Nephron (organoid): ENCODE results near the gene CASP8AP2.
"Not testable (repeated sequence)": the region's sequence is repeated elsewhere in the genome, so short reads cannot be mapped to it uniquely, and the experiment has no call there.

Source experiments
- H3K27ac Mint-ChIP-seq, 3 experiments: 2 replicates each; pipeline ENCODE4 v1.8.0; 2020; ENCODE audit warnings: mixed read lengths in 3 of 3, mild to moderate bottlenecking in 2 of 3, moderate library complexity in 1 of 3
- H3K27me3 Mint-ChIP-seq: 2 replicates; pipeline ENCODE4 v1.8.0; 2021; ENCODE audit warnings: low read depth, mild to moderate bottlenecking, moderate library complexity, mixed read lengths
- H3K36me3 Mint-ChIP-seq: 2 replicates; pipeline ENCODE4 v1.8.0; 2020; ENCODE audit warnings: low read depth, mixed read lengths
- H3K4me1 Mint-ChIP-seq: 2 replicates; pipeline ENCODE4 v1.8.0; 2020; ENCODE audit warnings: mixed read lengths
- H3K4me3 Mint-ChIP-seq, 3 experiments: 2 replicates each; pipeline ENCODE4 v1.8.0; 2020; ENCODE audit warnings: mild to moderate bottlenecking in 3 of 3, mixed read lengths in 3 of 3, moderate library complexity in 2 of 3
- H3K9me3 Mint-ChIP-seq: 2 replicates; pipeline ENCODE4 v1.8.0; 2020; ENCODE audit warnings: mixed read lengths
- CTCF ChIP-seq, 3 experiments: fragments of 200-600 bp; sonication (generic); IDR thresholded peaks; one replicate each; pipeline ENCODE4 v1.5.0; 2021; ENCODE audit warnings: antibody characterized with exemption in 3 of 3; ENCODE audit not compliant: unreplicated experiment in 3 of 3

CASP8AP2 gene

DNA sequence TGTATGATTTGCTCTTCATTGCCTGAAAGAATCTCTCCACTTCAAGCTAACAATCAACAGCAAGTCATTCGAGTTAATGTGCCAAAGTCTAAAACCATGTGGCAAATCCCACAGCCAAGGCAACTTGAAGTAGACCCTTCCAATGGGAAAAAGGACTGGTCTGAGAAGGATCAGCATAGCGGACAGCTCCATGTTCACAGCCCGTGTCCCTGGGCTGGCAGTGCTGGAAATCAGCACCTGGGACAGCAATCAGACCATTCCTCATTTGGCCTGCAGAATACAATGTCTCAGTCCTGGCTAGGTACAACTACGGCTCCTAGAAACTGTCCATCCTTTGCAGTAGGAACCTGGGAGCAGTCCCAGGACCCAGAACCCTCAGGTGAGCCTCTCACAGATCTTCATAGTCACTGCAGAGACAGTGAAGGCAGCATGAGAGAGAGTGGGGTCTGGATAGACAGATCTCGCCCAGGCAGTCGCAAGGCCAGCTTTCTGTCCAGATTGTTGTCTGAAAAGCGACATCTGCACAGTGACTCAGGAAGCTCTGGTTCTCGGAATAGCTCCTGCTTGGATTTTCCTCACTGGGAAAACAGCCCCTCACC lies 65.7 kb downstream of the CASP8AP2 start:
- Mint-ChIP-seq H3K9me3 (no peaks in the 10 kb centered on the region), H3K36me3 (no peaks in the 10 kb centered on the region), H3K27ac (no peak overlapping the region), H3K27me3 (peaks cover 30% of the 10 kb centered on the region), H3K4me3 (no peak overlapping the region), H3K4me1 (no peaks in the 10 kb centered on the region)
- no peak for TF ChIP-seq CTCF (IDR thresholded peaks at IDR 0.05; ENCODE audit: unreplicated experiment in 3 of 3)

GRCh38 chr6:89910001-89910901 lies 80.6 kb downstream of the CASP8AP2 start:
- not testable (repeated sequence) for H3K9me3 Mint-ChIP-seq, H3K4me3 Mint-ChIP-seq, H3K27me3 Mint-ChIP-seq, H3K4me1 Mint-ChIP-seq, H3K36me3 Mint-ChIP-seq
- H3K27ac Mint-ChIP-seq: peak overlapping the region in 1 of 3 experiments; percentile 48

DNA sequence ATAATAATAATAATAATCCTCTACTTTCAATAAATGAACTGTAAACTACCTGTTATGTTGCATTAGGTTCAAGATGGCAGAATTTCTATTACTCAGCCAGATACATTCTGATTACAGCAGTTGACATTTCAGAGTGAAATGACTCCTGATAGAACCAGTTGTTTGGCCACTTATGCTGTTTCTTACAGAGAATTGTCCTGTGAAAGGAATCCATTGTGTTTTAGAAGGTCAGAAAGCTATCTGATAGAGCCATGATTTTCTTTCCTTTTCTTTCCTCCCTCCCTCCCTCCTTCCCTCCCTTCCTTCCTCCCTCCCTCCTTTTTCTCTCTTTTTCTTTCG lies 81.2 kb downstream of the CASP8AP2 start:
- no peak for TF ChIP-seq CTCF (IDR thresholded peaks at IDR 0.05; ENCODE audit: unreplicated experiment in 3 of 3)
- no peaks in the 10 kb centered on the region for H3K36me3 Mint-ChIP-seq

DNA sequence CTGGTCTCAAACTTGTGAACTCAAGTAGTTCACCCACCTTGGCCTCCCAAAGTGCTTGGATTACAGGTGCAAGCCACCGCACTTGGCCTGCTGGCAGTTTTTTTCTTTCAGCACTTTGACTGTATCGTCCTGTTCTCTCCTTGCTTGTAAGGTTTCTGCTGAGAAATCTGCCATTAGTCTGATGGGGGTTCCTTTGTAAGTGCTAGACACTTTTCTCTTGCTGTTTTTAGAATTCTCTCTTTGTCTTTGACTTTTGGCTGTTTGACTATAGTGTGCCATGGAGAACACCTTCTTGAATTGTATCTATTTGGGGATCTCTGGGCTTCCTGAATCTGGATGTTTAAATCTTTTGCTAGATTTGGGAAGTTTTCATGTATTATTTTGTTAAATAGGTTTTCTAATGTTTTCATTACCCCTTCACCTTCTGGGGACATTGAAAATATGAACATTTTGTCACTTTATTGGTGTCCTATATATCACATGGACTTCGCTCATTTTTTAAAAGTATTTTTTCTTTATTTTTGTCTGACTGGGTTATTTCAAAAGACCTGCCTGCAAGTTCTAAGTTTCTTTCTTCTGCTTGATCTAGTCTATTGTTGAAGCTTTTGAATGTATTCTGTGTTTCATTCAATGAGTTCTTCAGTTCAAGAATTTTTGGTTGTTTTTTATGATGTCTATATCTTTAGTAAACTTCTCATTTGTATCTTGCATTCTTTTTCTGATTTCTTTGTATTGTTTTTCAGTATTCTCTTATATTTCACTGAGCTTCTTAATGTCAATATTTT lies 86.6 kb downstream of the CASP8AP2 start:
- Mint-ChIP-seq H3K4me1 (no peaks in the 10 kb centered on the region), H3K27me3 (peaks cover 3% of the 10 kb centered on the region), H3K36me3 (no peaks in the 10 kb centered on the region), H3K9me3 (peaks cover 12% of the 10 kb centered on the region), H3K4me3 (no peak overlapping the region), H3K27ac (no peak overlapping the region)
- TF ChIP-seq CTCF (IDR thresholded peaks at IDR 0.05; ENCODE audit: unreplicated experiment in 3 of 3): no peak

More for the DNA sequence above, 81.2 kb downstream of the CASP8AP2 start:
- Mint-ChIP-seq H3K27ac (no peak overlapping the region), H3K4me1 (no peaks in the 10 kb centered on the region), H3K9me3 (peaks cover 10% of the 10 kb centered on the region), H3K27me3 (peaks cover 4% of the 10 kb centered on the region), H3K4me3 (no peak overlapping the region)

DNA sequence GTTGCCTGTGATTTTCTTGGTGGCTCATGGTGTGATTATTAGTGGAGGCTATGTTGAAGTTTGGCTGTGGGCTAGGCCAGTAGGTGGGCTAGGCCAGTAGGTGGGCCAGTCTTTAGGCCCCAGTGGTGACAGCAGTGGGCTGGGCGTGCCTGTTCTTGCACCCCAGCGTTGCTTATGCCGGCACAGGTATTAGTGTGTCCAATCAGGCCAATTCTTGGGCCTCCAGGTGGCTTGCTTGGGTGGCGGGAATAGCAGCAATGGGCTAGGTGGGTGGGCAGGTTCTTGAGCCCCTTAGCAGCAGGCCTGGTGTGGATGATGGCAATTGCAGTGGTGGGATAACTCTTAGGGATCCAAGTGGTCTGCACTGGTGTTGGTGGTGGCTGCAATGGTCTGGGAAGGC lies 87.5 kb downstream of the CASP8AP2 start:
- H3K27me3 Mint-ChIP-seq: peaks cover 3% of the 10 kb centered on the region
- no peak for TF ChIP-seq CTCF (IDR thresholded peaks at IDR 0.05; ENCODE audit: unreplicated experiment in 3 of 3)
- H3K4me1 Mint-ChIP-seq: no peaks in the 10 kb centered on the region
- peaks cover 12% of the 10 kb centered on the region for H3K9me3 Mint-ChIP-seq
- no peak overlapping the region for H3K4me3 Mint-ChIP-seq
- H3K36me3 Mint-ChIP-seq: no peaks in the 10 kb centered on the region
- H3K27ac Mint-ChIP-seq: no peak overlapping the region

GRCh38 chr6:89917801-89918366 lies 88.2 kb downstream of the CASP8AP2 start:
- Mint-ChIP-seq H3K27ac (no peak overlapping the region), H3K36me3 (no peaks in the 10 kb centered on the region), H3K4me3 (no peak overlapping the region), H3K9me3 (peaks cover 12% of the 10 kb centered on the region), H3K4me1 (no peaks in the 10 kb centered on the region), H3K27me3 (peaks cover 3% of the 10 kb centered on the region)
- no peak for TF ChIP-seq CTCF (IDR thresholded peaks at IDR 0.05; ENCODE audit: unreplicated experiment in 3 of 3)
